Measurements from ENCODE around the gene ILF3. TPM values are rescaled to one million over a fixed set of nuclear protein-coding genes. Genes with fewer than 3 reads are reported as not detected.

Gene ILF3
- polyA plus RNA-seq, 1 donor (not counting 4 experiments of a cell fraction or from before 2014, with no cell fraction given) = 162 TPM

DNA sequence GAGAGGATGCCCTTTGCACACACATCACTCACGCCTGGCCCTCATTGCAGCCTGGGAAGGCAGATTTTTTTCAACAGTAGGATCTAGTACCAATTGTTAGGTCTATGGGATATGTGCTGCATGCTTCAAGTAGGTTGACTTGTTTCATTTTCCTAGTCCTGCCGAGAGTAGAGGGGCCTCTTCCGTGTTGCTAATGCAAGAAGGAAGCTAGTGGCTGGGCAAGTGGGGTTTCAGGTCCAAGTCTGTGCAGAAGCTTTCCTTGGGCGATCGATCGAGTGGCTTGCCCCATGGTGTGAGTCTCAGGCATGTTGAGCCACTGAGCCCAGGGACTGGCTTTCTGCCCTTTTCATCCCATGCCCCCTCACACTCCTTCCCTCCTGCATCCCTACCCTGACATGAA is 13.7 kb downstream of the ILF3 start:
- Histone ChIP-seq H3K36me3 (ENCODE audit: control insufficient read depth in 2 of 2, extremely low read depth in 1 of 2, insufficient read depth in 2 of 2, low read length in 2 of 2) (peaks cover 16 to 36% of the 10 kb centered on the region in 2 experiments), H3K4me3 (ENCODE audit: control insufficient read depth in 2 of 3, extremely low read depth in 1 of 3, insufficient read depth in 2 of 3, low read depth in 1 of 3, low read length in 3 of 3) (no peak overlapping the region)
- FAIRE-seq = no peak

DNA sequence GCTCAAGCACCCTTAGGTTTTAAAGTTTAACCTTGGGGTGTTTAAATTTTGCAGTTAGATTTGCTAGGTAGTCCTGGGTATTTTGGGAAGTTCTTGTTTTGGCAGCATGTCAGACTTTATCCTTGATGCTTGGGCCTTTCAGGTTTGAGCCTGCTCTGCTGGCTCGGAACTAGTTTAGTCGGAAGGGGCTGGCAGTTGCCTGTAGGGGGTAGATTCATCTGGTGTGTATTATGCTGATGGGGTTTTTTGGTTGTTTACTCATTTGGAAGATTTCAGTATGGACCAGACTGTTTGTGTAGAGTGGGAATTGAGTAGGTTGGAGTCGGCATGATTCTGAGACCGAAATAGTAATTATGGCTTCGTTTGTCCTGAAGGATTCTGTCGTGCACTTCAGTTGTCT is 15.1 kb downstream of the ILF3 start:
- Histone ChIP-seq H4K20me1 (ENCODE audit: control insufficient read depth, extremely low read depth, insufficient read depth, low read length) (peaks cover 62% of the 10 kb centered on the region), H3K4me2 (ENCODE audit: control insufficient read depth, extremely low read depth, insufficient read depth, low read depth, low read length) (peak overlapping the region; percentile 49), H2AFZ (ENCODE audit: control insufficient read depth, low read length) (no peak overlapping the region), H3K9me1 (ENCODE audit: control insufficient read depth, extremely low read depth, insufficient read depth, low read length) (peaks cover 3% of the 10 kb centered on the region), H3K27me3 (ENCODE audit: control insufficient read depth, extremely low read depth, insufficient read depth, low read length) (no peaks in the 10 kb centered on the region), H3K36me3 (ENCODE audit: control insufficient read depth in 2 of 2, extremely low read depth in 1 of 2, insufficient read depth in 2 of 2, low read length in 2 of 2) (peaks cover 14 to 43% of the 10 kb centered on the region in 2 experiments), H3K4me3 (ENCODE audit: control insufficient read depth in 2 of 3, extremely low read depth in 1 of 3, insufficient read depth in 2 of 3, low read depth in 1 of 3, low read length in 3 of 3) (no peak overlapping the region), H3K79me2 (ENCODE audit: control insufficient read depth, insufficient read depth, low read length) (peaks cover 93% of the 10 kb centered on the region), H3K9me3 (ENCODE audit: control insufficient read depth, low read depth, low read length) (no peaks in the 10 kb centered on the region), H3K9ac (ENCODE audit: control insufficient read depth, extremely low read depth, insufficient read depth, low read length) (peak overlapping the region; percentile 18), H3K4me1 (ENCODE audit: control insufficient read depth, extremely low read depth, insufficient read depth, low read length) (peaks cover 9% of the 10 kb centered on the region), H3K27ac (ENCODE audit: control insufficient read depth, insufficient read depth, low read length) (peak overlapping the region; percentile 59)
- no peak for DNase-seq (ENCODE audit: low read depth, low spot score)
- FAIRE-seq = peak; percentile 69
- dilution Hi-C loops (cut with MboI; ENCODE audit: extremely low pct_ligation_motif_present, low sequenced_read_pairs) = no loop called here
- TF ChIP-seq, protein P1, sequence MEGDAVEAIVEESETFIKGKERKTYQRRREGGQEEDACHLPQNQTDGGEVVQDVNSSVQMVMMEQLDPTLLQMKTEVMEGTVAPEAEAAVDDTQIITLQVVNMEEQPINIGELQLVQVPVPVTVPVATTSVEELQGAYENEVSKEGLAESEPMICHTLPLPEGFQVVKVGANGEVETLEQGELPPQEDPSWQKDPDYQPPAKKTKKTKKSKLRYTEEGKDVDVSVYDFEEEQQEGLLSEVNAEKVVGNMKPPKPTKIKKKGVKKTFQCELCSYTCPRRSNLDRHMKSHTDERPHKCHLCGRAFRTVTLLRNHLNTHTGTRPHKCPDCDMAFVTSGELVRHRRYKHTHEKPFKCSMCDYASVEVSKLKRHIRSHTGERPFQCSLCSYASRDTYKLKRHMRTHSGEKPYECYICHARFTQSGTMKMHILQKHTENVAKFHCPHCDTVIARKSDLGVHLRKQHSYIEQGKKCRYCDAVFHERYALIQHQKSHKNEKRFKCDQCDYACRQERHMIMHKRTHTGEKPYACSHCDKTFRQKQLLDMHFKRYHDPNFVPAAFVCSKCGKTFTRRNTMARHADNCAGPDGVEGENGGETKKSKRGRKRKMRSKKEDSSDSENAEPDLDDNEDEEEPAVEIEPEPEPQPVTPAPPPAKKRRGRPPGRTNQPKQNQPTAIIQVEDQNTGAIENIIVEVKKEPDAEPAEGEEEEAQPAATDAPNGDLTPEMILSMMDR (optimal IDR thresholded peaks at IDR 0.05 in 1 of 3, IDR thresholded peaks at IDR 0.05 in 1 of 3, conservative IDR thresholded peaks at IDR 0.05 in 1 of 3; ENCODE audit: extremely low read depth in 1 of 3, insufficient read depth in 2 of 3, low read length in 3 of 3) = no peak
- TF ChIP-seq EZH2 (IDR thresholded peaks at IDR 0.05; ENCODE audit: low read length) = no peak

More for the DNA sequence above, 13.7 kb downstream of the ILF3 start:
- TF ChIP-seq, protein P1 (optimal IDR thresholded peaks at IDR 0.05 in 1 of 3, IDR thresholded peaks at IDR 0.05 in 1 of 3, conservative IDR thresholded peaks at IDR 0.05 in 1 of 3; ENCODE audit: extremely low read depth in 1 of 3, insufficient read depth in 2 of 3, low read length in 3 of 3) = no peak
- no peak for TF ChIP-seq EZH2 (IDR thresholded peaks at IDR 0.05; ENCODE audit: low read length)
- H3K27ac ChIP-seq (ENCODE audit: control insufficient read depth, insufficient read depth, low read length) = no peak overlapping the region
- dilution Hi-C loops (cut with MboI; ENCODE audit: extremely low pct_ligation_motif_present, low sequenced_read_pairs) = no loop called here
- peaks cover 3% of the 10 kb centered on the region for H3K9me1 ChIP-seq (ENCODE audit: control insufficient read depth, extremely low read depth, insufficient read depth, low read length)
- no peak overlapping the region for H3K9ac ChIP-seq (ENCODE audit: control insufficient read depth, extremely low read depth, insufficient read depth, low read length)
- H3K4me2 ChIP-seq (ENCODE audit: control insufficient read depth, extremely low read depth, insufficient read depth, low read depth, low read length) = no peak overlapping the region
- peaks cover 9% of the 10 kb centered on the region for H3K4me1 ChIP-seq (ENCODE audit: control insufficient read depth, extremely low read depth, insufficient read depth, low read length)
- DNase-seq (ENCODE audit: low read depth, low spot score) = no peak
- no peaks in the 10 kb centered on the region for H3K27me3 ChIP-seq (ENCODE audit: control insufficient read depth, extremely low read depth, insufficient read depth, low read length)
- H2AFZ ChIP-seq (ENCODE audit: control insufficient read depth, low read length) = no peak overlapping the region
- peaks cover 67% of the 10 kb centered on the region for H4K20me1 ChIP-seq (ENCODE audit: control insufficient read depth, extremely low read depth, insufficient read depth, low read length)
- peaks cover 97% of the 10 kb centered on the region for H3K79me2 ChIP-seq (ENCODE audit: control insufficient read depth, insufficient read depth, low read length)
- H3K9me3 ChIP-seq (ENCODE audit: control insufficient read depth, low read depth, low read length) = no peaks in the 10 kb centered on the region
